Tibial artery (tissue), 4 donors: ENCODE measurements around the gene PPP2R1B.
A peak's percentile ranks its signal among the peaks of the same experiment; 100 is the strongest.

Source experiments
- DNase-seq, 2 donors: peaks; one replicate each; pipeline ENCODE4 v3.0.0-alpha.2; 2019
- H3K27ac ChIP-seq, 2 donors: fragments of 200-600 bp; sonication (generic) in 1 of 2; 1 replicate in 1 of 2; 2 replicates in 1 of 2; pipeline ENCODE4 v1.5.1; 2018 to 2019; ENCODE audit warnings: mild to moderate bottlenecking in 1 of 2
- H3K27me3 ChIP-seq, 2 donors: fragments of 200-600 bp; sonication (generic) in 1 of 2; one replicate each; pipeline versions ENCODE4 v1.5.1 to v1.6.0; 2016 to 2019
- H3K36me3 ChIP-seq, 3 donors: fragments of 200-600 bp; sonication (generic) in 2 of 3; one replicate each; pipeline ENCODE4 v1.5.1; 2016 to 2019; ENCODE audit warnings: mild to moderate bottlenecking in 2 of 3
- H3K4me1 ChIP-seq, 4 donors: fragments of 200-600 bp; sonication (generic) in 2 of 4; 1 replicate in 3 of 4; 2 replicates in 1 of 4; pipeline ENCODE4 v1.5.1; 2016 to 2019
- H3K4me3 ChIP-seq, 2 donors: fragments of 200-600 bp; sonication (generic) in 1 of 2; 1 replicate in 1 of 2; 2 replicates in 1 of 2; pipeline ENCODE4 v1.5.1; 2018 to 2019; ENCODE audit warnings: mild to moderate bottlenecking in 2 of 2
- H3K9me3 ChIP-seq, 3 donors: fragments of 200-600 bp; sonication (generic) in 1 of 3; one replicate each; pipeline ENCODE4 v1.5.1; 2016 to 2019
- intact Hi-C: fragments of 100-400 bp; cut with DNase I; formaldehyde crosslinking; loops from one replicate; pipeline ENCODE4 v1.15.0; 2023; ENCODE audit warnings: low total_unique reads
- TF ChIP-seq, protein P1 (sequence below), 2 experiments: fragments of 200-600 bp in 1 of 2; fragments of 450-650 bp in 1 of 2; IDR thresholded peaks; one replicate each; pipeline ENCODE4 v1.5.1; 2017 to 2019; ENCODE audit warnings: antibody characterized with exemption in 2 of 2, mild to moderate bottlenecking in 1 of 2, moderate library complexity in 1 of 2

Gene PPP2R1B

DNA sequence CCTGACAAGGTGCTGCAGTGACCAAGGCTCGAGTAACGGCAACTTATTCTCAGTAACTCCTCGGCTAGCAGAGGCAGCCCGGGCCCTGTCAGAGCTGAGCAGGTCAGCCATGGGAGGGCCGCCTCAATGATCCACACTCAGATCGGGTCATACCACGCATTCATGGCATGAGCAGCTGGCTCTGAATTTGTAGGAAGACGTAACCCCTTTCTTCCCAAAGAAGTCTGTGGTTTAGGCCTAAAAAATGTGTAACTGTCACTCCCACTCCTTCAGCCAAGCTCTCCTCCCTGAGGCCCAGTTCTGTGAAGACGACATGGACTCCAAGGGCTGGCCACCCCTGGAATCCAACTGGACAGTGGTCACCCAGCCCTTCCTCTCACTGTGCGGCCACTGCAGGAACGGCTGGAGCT, 30.0 kb downstream of the PPP2R1B start:
- Histone ChIP-seq H3K4me1 (peaks cover 7 to 73% (median 69%) of the 10 kb centered on the region in 4 donors), H3K4me3 (peak overlapping the region; percentile 45 to 54), H3K27ac (peak overlapping the region; percentile 93 to 98), H3K36me3 (peaks cover 3 to 13% (median 12%) of the 10 kb centered on the region in 3 donors), H3K27me3 (no peaks in the 10 kb centered on the region), H3K9me3 (no peaks in the 10 kb centered on the region)
- intact Hi-C loops, result no loop called here
- peak in 1 of 2 donors; percentile 40 for DNase-seq
- TF ChIP-seq, protein P1, sequence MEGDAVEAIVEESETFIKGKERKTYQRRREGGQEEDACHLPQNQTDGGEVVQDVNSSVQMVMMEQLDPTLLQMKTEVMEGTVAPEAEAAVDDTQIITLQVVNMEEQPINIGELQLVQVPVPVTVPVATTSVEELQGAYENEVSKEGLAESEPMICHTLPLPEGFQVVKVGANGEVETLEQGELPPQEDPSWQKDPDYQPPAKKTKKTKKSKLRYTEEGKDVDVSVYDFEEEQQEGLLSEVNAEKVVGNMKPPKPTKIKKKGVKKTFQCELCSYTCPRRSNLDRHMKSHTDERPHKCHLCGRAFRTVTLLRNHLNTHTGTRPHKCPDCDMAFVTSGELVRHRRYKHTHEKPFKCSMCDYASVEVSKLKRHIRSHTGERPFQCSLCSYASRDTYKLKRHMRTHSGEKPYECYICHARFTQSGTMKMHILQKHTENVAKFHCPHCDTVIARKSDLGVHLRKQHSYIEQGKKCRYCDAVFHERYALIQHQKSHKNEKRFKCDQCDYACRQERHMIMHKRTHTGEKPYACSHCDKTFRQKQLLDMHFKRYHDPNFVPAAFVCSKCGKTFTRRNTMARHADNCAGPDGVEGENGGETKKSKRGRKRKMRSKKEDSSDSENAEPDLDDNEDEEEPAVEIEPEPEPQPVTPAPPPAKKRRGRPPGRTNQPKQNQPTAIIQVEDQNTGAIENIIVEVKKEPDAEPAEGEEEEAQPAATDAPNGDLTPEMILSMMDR (IDR thresholded peaks at IDR 0.05), result no peak

DNA sequence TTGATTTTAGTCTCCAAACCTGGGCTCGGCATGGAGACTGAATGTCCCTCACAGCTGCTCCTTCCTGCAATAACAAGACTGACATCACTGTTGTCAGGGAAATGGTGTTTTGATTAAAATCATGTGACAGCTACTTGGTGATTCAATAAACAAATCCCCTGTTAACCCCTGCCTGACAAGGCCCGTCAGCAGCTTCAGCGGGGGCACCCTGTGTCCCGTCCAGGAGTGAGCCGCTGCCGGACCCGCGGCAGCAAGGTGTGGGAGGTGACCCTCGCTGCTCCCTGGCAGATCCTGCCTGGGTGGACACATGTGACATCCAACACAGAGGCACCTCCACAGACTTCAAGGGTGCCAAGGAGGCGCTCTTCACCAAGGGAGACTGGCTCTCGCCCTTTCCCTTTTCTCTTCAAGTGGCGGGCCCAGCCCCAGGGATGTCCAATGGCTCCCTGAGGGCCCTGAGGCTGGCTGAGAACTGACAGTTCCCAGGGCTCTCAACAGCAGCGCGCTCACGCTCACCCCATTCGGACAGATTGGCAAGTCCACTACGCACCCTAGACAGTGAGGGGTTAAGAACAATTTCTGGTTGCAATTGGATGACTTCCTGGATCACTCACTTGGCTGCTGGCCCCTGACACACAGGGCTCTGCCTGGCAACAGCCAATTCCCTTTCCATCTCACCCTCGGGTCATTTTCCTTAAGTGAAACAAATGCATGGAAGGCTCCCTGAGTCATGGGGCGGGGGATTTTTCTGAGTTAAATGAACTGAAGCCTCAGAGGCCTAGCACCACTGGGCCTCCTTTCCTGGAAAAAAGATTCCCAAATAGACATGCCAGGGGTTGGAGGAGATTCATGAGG, 30.7 kb downstream of the PPP2R1B start:
- intact Hi-C loops, result no loop called here
- peaks cover 7 to 80% (median 75%) of the 10 kb centered on the region in 4 donors for H3K4me1 ChIP-seq
- TF ChIP-seq, protein P1 (IDR thresholded peaks at IDR 0.05), result no peak
- peak overlapping the region; percentile 45 to 54 for H3K4me3 ChIP-seq
- H3K27me3 ChIP-seq, result no peaks in the 10 kb centered on the region
- peak overlapping the region; percentile 93 to 98 for H3K27ac ChIP-seq
- peak; percentile 89 to 93 for DNase-seq
- H3K36me3 ChIP-seq, result peaks cover 0 to 6% (median 5%) of the 10 kb centered on the region in 3 donors
- H3K9me3 ChIP-seq, result no peaks in the 10 kb centered on the region

- Histone ChIP-seq H3K4me1 (peaks cover 7 to 86% (median 79%) of the 10 kb centered on the region in 4 donors), H3K27ac (peak overlapping the region; percentile 93 to 98), H3K9me3 (no peaks in the 10 kb centered on the region), H3K4me3 (peak overlapping the region; percentile 45 to 54), H3K27me3 (no peaks in the 10 kb centered on the region), H3K36me3 (no peaks in the 10 kb centered on the region)
- DNase-seq, result no peak
- intact Hi-C loops, result no loop called here
- TF ChIP-seq, protein P1 (IDR thresholded peaks at IDR 0.05), result no peak
Observed at GRCh38 chr11:111734954-111735261, 31.3 kb downstream of the PPP2R1B start.

DNA sequence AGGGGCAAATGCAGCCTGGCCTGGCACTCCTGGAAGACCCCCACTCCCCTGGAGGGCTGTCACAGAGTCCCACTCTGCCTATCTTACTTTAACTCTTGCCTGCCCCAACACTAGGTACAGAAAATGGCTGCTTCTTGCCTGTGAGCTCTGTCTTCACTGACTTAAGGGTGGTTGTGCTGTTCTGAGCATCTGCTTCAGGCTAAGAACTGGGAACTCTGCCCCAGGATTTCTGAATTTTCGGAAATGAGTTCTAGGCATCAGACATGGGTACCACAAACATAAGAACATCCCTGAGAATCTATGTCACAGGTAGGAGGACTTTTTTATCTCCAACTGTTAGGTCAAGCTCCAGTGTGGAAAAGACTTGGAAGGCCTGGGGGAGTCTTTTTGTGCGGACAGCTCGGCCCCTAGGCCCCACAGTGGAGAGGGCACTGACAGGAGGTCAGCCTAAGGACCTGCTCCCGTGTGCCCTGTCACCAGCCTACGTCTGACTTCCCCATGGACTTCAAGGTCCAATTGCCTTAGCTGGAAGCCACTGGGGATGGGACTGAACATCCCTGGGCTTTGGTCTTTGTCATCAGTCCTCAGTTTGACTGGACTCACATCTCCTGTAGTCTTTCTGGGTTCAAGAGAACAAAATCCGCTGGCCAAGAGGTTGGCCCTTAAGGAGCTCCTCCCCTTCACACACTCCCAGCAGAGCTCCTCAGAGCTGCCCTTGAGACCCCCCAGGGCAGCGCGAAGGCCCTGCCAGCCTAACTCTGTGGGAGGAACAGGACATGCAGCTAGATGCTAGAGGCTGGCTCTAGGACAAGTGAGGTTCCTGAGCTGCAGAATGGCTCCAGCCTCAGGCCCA, 31.9 kb downstream of the PPP2R1B start:
- H3K4me1 ChIP-seq, result peaks cover 7 to 91% (median 83%) of the 10 kb centered on the region in 4 donors
- no peaks in the 10 kb centered on the region for H3K36me3 ChIP-seq
- no peaks in the 10 kb centered on the region for H3K27me3 ChIP-seq
- H3K9me3 ChIP-seq, result no peaks in the 10 kb centered on the region
- DNase-seq, result no peak
- intact Hi-C loops, result no loop called here
- TF ChIP-seq, protein P1 (IDR thresholded peaks at IDR 0.05), result no peak
- H3K27ac ChIP-seq, result peak overlapping the region; percentile 93 to 98
- no peak overlapping the region for H3K4me3 ChIP-seq

DNA sequence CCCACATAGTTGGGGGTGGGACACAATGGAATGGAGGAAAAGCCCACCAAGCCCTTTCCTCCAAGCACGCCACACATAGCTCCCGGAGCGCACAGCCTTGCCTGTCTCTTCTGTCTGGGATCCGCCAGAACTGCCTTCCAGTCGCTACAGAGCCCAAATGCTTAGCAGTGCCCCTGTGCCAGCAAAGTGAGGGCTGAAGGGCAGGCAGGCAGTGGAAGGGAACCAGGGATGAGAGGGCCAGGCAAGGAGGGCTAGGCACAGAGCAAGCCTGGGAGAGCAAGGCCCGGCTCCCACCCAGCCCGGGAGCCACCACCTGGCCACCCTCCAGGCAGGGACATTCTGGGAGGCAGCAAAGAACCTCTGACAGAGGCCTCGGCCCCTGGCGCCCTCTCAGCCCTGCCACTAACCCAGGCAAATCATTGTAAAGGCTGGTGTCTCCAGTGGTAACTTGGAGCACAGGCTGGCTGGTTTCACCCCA, 32.5 kb downstream of the PPP2R1B start:
- DNase-seq, result peak; percentile 34 to 75
- Histone ChIP-seq H3K4me3 (no peak overlapping the region), H3K27ac (peak overlapping the region; percentile 93 to 98), H3K9me3 (no peaks in the 10 kb centered on the region), H3K36me3 (no peaks in the 10 kb centered on the region), H3K4me1 (peaks cover 7 to 96% (median 83%) of the 10 kb centered on the region in 4 donors), H3K27me3 (no peaks in the 10 kb centered on the region)
- TF ChIP-seq, protein P1 (IDR thresholded peaks at IDR 0.05), result no peak
- intact Hi-C loops, result no loop called here
